Spinal cord (tissue), 10 donors: ENCODE measurements around the gene IGSF3. TPM values are rescaled to one million over a fixed set of nuclear protein-coding genes. Genes with fewer than 3 reads are reported as not detected.
A peak's percentile ranks its signal among the peaks of the same experiment; 100 is the strongest.
"Not testable (repeated sequence)": the region's sequence is repeated elsewhere in the genome, so short reads cannot be mapped to it uniquely, and the experiment has no call there.

Experiments
- DNase-seq, 6 donors: peaks; one replicate each; pipeline versions ENCODE4 v3.0.0 to v3.0.0-alpha.2; 2013 to 2015; ENCODE audit warnings: low spot score in 6 of 6, low read depth in 4 of 6
- H3K27ac ChIP-seq: one replicate; pipeline ENCODE4 v1.5.1; 2013; ENCODE audit warnings: low read depth, low read length, control low read depth
- H3K27me3 ChIP-seq: one replicate; pipeline ENCODE4 v1.6.1; 2013; ENCODE audit warnings: low read length; ENCODE audit not compliant: control insufficient read depth, insufficient read depth
- H3K36me3 ChIP-seq: one replicate; pipeline ENCODE4 v1.6.1; 2013; ENCODE audit warnings: low read length; ENCODE audit not compliant: control insufficient read depth, insufficient read depth
- H3K4me1 ChIP-seq: one replicate; pipeline ENCODE4 v1.6.1; 2013; ENCODE audit warnings: low read length; ENCODE audit not compliant: control insufficient read depth, insufficient read depth
- H3K4me3 ChIP-seq: one replicate; pipeline ENCODE4 v1.5.1; 2013; ENCODE audit warnings: low read depth, low read length, control low read depth
- H3K9me3 ChIP-seq: one replicate; pipeline ENCODE4 v1.6.1; 2013; ENCODE audit warnings: low read length; ENCODE audit not compliant: control insufficient read depth, insufficient read depth
- WGBS: methylation state at CpG from one replicate; pipeline ENCODE4 v1.1.5; 2013; ENCODE audit warnings: missing lambda C conversion rate; ENCODE audit not compliant: insufficient coverage; 5-methylcytosine and 5-hydroxymethylcytosine counted together
- polyA plus RNA-seq, 2 donors: library from polyadenylated mRNA; unstranded; fragments of 120-200 nt; gene quantifications; one replicate each; pipeline ENCODE4 v1.2.1, GENCODE V29; 2013; ENCODE audit not compliant: insufficient read length in 2 of 2
- total RNA-seq, 2 donors: library from RNA; depleted of rRNA in 1 of 2; stranded (reverse); fragments of 120-200 nt in 1 of 2; fragments of >200 nt in 1 of 2; gene quantifications; one replicate each; pipeline versions ENCODE4 v1.2.3 to v1.2.4, GENCODE V29; 2013 to 2014
- donor health status: healthy.

Gene IGSF3
- total and polyA plus RNA-seq, 4 donors: 25.7 to 52.4 (median 45.3) TPM

DNA sequence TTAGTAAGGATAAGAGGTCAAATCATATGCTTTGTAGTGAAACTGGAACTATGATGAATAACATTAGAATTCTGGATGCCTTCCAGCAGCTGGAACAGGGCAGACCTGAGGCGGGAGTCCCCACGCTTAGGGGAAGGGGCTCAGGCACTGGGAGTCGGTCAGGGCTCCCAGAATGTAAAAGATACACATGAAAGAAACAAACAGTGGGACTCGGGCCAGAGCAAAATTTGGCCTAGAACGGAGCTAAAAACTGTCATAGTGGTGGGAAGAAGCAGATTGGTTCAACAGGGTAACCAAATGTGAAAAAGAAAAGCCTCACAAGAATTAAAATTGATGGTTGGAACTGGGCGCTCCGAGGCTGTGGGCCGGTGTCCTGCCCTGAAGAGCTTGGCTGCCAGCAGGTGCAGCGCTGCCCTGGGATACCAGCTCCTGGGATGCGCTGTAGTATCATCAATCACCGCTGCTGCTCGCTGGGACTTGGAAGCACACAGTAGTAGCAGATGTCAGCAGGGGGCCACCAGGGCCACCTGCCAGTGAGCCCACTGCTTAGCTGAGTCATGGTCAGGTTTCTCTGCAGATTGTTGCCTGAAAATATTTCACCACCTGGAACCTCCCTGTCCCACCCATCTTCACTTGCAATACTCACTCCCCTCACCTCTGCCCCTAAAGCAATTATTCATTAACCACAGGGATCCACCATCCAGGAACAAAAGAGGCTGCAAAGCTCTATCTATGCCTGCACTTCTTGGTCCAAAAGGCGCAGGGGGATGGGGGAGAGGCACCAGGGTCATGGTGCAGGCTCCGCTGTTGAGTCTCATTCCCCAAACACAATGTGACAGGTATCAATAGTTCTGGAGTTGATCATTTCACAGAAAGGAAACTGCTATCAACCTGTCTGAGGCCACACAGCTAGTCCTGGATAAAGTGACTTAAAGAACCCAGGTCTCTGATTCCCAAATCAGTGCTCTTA, 24.9 kb downstream of the IGSF3 start:
- DNase-seq: peak in 2 of 6 donors; percentile 34 to 79
- 29% methylated on average over 12 of the region's 14 CpGs for whole genome bisulfite sequencing
- H3K36me3 ChIP-seq, H3K27me3 ChIP-seq, H3K4me3 ChIP-seq, H3K9me3 ChIP-seq, H3K27ac ChIP-seq: not testable (repeated sequence)
- H3K4me1 ChIP-seq: peaks cover 32% of the 10 kb centered on the region

DNA sequence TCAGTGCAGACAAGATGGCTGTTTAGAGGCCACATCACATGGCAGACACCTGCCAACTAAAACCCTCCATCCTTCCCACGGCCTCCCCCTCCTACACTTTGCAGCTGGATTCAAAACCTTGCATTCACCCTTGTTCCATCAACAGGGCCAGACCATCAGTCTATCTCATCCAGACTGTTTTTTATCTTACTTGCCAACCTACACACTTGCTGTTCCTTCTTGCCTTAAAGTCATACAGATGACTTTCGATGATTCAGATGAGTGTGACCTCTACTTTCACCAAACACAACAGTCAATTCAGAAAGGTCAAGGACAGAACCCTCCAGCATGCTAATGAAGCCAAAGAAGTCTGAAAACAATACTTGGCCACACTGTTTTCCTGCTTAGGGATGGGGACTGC, 29.9 kb downstream of the IGSF3 start:
- not testable (repeated sequence) for H3K9me3 ChIP-seq, H3K27me3 ChIP-seq, DNase-seq, H3K4me3 ChIP-seq, H3K4me1 ChIP-seq, H3K27ac ChIP-seq, H3K36me3 ChIP-seq
- WGBS: 40% methylated on average over 1 of the region's 2 CpGs

DNA sequence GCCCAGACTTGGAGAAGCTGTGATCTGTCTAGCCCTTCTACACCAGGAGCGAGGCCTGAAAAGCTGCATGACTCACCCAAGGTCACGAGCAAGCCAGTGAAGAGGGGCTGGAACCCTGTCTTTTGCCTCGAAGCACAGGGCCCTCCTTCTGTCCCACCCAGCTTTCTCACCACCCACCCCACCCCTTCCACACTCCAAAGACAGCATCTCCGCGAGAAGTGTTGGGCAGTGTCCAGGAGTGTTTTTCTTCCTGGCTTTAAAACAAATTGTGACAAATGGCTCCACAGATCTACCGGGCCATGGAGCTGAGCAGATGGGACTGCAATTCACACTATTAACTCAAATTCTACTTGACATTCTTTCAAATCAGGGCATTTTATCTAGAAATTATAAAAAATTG, 30.9 kb downstream of the IGSF3 start:
- H3K4me3 ChIP-seq, H3K27ac ChIP-seq, H3K27me3 ChIP-seq, H3K4me1 ChIP-seq, H3K9me3 ChIP-seq, H3K36me3 ChIP-seq: not testable (repeated sequence)
- DNase-seq: peak in 1 of 6 donors; percentile 63
- 30% methylated on average over 2 of the region's 6 CpGs for WGBS

DNA sequence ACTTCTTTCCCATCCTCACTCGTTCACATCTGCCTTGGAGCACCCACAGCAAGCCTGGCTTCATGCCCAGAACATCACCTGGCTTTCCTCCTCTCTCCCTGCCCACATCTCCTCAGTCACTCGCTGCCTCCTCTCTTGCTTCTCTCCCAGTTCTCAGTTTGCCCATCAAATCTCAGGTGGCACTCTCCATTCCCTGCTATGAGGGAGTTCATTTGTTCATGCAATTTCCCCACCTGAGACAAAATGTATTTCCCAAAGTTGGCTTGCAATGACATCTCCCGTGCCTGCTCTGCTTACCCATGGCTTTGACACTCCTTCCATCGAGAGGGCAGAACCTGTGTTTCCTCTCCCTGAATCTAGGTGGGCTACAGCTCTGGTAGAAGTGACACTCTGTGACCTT, 33.1 kb downstream of the IGSF3 start:
- H3K27me3 ChIP-seq, H3K9me3 ChIP-seq, H3K4me1 ChIP-seq, H3K4me3 ChIP-seq, H3K27ac ChIP-seq, H3K36me3 ChIP-seq, DNase-seq: not testable (repeated sequence)
- 86% methylated on average over 3 of the region's 4 CpGs for WGBS

DNA sequence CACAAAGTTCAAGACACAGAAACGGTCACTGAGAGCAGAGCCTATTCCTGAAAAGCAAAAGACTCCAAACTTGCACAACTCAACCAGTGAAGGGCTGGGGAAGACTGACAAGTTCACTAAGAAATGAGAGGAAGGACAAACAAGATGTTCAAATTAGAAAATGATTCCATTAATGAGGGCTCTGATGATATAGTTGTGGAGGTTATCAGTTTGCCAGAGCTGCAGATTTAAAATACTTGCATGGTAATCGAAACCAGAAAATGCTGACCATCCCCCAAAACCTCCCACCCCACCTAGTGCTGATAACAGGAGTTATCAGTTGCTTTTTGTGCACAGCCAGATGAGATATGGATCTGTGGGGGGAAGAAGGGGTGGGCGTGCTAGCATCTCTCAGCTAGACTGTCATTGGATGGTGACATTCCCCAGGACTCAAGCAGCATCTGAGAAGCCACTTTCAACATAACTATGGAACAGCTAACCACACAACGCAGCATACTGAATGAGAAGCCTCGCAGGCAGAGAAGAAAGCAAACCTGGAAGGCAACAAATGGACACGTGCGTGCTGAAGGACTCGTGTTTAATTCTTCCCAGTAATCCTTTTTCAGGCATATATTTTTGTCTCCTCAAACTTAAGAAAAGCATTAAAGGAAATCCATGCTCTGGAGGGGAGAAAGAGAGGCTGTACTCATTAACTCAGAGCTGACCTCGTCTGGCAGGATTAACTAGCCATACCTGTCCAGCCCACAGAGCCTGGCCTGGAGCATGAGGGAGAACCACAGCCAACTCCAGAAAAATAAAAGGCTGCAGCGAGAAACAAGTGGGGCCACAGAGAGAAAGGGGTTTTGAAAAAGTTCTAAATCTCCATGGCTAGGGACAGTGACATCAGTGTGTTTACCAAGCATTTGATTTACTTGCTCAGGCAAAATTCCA, 35.3 kb downstream of the IGSF3 start:
- 48% methylated on average over 3 of the region's 10 CpGs for WGBS
- not testable (repeated sequence) for H3K27me3 ChIP-seq, DNase-seq, H3K4me3 ChIP-seq, H3K27ac ChIP-seq, H3K9me3 ChIP-seq, H3K4me1 ChIP-seq, H3K36me3 ChIP-seq

DNA sequence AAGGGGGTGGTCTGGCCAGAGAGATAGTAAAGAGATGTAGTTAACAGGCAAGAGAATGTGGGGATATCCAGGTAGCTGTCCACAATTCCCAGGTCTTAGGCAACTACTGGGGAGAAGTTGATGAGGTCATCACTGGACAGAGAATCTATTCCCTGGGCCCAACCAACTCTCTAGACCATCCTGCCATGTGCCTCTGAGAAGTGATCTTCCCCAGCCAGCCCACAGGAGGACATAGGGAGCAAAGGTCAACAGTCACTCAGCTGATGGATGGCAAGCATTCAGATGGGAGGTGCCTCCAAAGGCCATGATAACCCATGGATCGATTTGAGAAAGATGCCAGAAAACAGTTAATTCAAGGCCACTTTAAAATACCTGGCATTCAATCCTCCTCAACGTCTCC, 36.0 kb downstream of the IGSF3 start:
- H3K27me3 ChIP-seq, DNase-seq, H3K27ac ChIP-seq, H3K9me3 ChIP-seq, H3K4me3 ChIP-seq, H3K4me1 ChIP-seq, H3K36me3 ChIP-seq: not testable (repeated sequence)
- 69% methylated on average over 2 of the region's 2 CpGs for WGBS

DNA sequence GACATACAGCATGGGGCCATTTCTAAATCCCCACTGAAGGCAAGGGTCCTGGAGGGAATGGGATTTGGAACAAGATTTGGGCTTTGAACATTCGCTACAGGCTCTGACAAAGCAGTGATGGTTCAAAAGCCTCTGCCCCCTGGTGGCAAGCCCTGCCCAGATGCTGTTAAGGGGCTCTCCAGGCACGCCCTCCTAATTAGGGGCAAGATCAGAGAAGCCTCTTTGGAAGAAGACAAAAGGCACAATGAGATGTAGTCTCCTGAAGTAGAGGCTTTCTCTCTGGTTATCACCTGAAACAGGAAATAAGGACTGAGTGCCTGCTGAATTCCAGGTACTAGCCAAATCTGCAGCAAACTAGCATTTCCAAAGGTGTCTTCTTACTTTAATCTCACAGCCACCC, 37.5 kb downstream of the IGSF3 start:
- not testable (repeated sequence) for H3K4me3 ChIP-seq, H3K36me3 ChIP-seq, H3K9me3 ChIP-seq, H3K27ac ChIP-seq, H3K27me3 ChIP-seq, DNase-seq, H3K4me1 ChIP-seq
- WGBS: 86% methylated on average over 1 of the region's 2 CpGs

DNA sequence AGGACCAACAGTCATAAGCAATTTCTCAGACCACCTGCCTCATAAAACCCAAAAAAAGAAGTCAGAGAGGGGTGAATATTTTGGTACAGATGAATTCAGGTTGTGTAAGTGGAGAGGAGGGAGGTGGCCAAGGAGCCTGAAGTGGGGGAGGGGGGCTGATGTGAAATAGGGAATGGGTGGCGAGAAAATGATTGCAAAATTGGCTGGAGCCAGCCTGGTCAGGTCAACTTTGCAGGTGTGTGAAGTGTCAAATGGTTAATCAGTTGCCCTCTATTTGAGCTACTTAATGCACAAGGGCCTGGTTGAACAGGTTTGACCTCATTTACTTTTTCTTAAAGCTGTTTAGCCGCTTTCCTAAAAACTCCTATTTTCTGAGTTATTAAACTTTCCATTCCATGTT, 38.1 kb downstream of the IGSF3 start:
- H3K4me3 ChIP-seq, H3K36me3 ChIP-seq, DNase-seq, H3K9me3 ChIP-seq, H3K27ac ChIP-seq, H3K4me1 ChIP-seq, H3K27me3 ChIP-seq: not testable (repeated sequence)
- 83% methylated on average over 1 of the region's 2 CpGs for WGBS

DNA sequence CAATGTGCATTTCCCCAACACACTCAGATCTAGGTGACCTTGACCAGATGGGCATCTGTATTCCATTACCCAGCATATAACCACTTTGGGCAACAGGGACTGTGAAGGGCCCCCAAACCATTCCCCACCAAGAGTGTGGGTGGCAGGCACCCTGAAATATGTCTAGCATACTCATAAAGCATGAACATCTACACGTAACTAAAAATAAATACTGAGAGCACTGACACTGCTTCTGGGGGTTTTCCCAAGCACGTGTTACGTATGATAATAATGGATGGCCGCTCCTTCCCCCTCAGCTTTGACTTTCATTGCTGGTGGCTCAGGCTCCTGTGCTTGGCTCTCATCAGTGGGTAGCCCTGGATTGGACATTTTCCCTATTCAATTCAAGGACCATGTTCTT, 39.1 kb downstream of the IGSF3 start:
- DNase-seq: no peak
- Histone ChIP-seq H3K27me3 (no peaks in the 10 kb centered on the region), H3K27ac (no peak overlapping the region), H3K4me1 (peaks cover 5% of the 10 kb centered on the region), H3K9me3 (no peaks in the 10 kb centered on the region), H3K36me3 (no peaks in the 10 kb centered on the region), H3K4me3 (no peak overlapping the region)
- 88% methylated on average over 4 of the region's 4 CpGs for WGBS
